ENCODE measurements around the gene FAM217B. TPM values are rescaled to one million over a fixed set of nuclear protein-coding genes. Genes with fewer than 3 reads are reported as not detected.

Gene FAM217B, protein sequence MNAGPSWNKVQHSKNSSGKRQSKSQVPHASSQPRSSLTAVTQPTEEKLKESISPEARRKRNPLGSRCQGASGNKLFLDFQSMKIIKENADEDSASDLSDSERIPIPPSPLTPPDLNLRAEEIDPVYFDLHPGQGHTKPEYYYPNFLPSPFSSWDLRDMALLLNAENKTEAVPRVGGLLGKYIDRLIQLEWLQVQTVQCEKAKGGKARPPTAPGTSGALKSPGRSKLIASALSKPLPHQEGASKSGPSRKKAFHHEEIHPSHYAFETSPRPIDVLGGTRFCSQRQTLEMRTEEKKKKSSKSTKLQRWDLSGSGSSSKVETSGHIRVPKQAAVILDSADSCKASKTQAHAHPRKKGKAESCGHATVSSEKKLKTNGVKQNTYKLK
- 10 to 100 TPM; 20.8 to 27.4 (median 25.4) TPM for polyA plus RNA-seq (ENCODE audit: insufficient read length in 4 of 4)

DNA sequence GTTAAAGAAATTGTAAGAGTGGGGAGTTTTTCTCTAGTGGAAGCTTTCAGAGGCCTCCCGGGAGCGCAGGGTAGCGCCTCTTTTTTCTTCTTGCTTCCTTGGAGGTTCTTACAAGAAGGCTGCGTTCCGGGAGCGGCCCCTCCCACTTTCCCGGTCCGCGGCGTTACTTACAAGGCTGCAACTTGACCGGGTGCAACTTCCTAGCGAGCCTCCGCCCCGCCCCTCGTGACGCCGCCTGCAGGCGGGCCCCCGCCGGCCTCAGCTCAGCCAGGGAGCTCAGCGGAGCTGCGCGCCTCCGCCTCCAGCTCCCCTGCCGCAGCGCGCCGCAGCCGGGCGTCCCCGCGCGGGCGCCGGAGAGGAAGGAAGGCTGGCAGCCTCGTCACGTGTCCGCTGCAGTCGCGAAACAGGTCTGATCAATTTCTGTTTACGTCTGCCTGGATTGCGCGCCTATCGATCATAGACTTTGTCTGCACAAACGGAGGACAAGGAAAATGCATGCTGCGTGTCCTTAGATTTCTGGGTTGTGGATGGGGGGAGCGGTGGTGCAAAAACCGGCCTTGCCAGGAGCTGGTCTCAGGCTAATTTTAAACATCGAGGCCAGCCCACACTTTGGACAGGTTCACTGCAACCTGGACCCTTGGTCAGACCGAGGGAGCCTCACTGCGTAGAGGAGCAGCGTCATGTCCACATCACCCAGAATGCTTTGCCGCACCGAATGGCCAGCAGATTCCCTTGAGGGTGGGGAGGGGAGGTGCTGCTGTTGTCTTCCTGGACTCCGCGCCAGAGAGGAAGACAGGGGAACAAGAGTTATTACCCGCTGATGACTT is at the start of gene FAM217B, which contains the start of gene PPP1R3D:
FAM217B (plus strand) TSS at position 261 of the 827 bp plus-strand sequence. CDS start 3,555 bp downstream, outside the sequence.
PPP1R3D (minus strand) TSS at position 177 of the 827 bp plus-strand sequence. CDS start 374 bp downstream, outside the sequence.
- DNase-seq (ENCODE audit: low read depth in 4 of 4, low spot score in 3 of 4), result peak; percentile 92 to 95 (median 92)

DNA sequence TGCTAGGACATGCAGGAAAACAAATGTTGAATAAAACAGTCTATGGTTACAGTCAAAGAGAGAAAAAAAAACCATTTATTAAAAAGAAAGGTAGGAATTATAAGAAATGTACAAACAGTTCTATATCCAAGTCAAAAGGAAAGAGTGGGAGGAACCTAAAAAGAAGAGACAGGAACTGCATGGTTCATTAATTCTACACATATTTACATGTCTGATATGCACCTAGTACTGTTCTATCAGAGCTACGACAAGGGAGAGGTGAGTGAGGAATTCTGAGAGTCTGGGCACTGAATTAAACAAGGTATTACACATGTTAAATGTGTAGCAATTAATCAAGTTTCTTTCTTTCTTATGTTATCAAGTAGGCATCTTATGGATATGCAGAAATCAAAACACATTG is 48.6 kb upstream of the FAM217B start:
- DNase-seq (ENCODE audit: low read depth in 4 of 4, low spot score in 3 of 4), result no peak

DNA sequence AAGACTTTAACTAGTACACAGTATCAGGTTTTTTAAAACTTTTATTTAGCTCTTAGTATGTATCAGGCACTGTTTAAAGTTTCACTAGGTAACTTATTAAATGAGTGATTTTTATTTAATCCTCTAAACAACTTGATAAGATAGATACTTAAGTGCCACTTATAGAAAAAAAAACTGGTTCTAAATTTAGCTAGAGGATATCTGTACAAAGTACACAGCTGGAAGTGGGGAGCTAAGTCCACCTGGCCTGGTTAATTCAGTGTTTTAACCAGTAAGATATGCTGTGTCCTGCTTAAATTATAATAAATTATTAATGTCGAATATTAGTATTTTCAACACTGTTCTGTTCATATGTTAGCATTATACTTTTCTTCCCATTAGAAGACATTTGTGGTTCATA is 44.3 kb upstream of the FAM217B start:
- DNase-seq (ENCODE audit: low read depth in 4 of 4, low spot score in 3 of 4), result no peak

DNA sequence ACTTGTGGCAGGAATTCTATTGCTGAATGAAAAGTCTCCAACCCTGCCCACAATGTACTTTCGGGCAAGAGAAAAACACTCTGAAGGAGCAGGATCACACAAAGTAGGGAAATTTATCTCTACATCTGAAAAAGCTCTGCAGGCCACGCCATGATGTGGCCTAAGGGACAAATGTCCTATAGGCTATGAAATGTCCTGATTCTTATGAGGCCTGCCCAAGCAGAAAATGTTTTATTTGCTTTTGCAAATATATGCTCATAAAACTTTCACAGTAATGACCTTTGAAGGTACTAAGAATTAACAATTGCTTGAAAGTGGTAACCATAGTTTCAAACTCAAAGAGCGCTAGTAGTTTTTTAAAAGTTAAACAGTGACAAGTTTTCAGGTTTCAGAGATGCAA is 37.7 kb upstream of the FAM217B start:
- DNase-seq (ENCODE audit: low read depth in 4 of 4, low spot score in 3 of 4), result no peak

DNA sequence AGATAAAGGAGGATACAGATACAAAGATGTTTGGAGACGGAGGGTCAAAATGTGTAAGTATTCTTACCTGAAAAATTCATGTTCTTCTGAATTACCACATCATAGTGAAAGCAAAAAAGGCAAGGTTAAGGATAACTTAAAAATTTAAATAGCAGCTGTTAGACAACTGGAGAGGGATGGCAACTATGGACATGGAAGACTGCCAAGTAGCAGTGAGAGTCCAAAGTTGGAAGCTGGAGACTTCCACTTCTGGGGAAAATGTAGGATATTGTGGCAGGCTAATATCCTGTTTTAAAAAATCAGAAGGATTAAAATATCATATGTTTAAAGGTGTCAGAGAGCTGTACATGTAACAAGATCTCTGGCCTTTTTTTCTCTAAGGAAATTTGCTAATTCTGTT is 36.6 kb upstream of the FAM217B start:
- DNase-seq (ENCODE audit: low read depth in 4 of 4, low spot score in 3 of 4), result no peak

DNA sequence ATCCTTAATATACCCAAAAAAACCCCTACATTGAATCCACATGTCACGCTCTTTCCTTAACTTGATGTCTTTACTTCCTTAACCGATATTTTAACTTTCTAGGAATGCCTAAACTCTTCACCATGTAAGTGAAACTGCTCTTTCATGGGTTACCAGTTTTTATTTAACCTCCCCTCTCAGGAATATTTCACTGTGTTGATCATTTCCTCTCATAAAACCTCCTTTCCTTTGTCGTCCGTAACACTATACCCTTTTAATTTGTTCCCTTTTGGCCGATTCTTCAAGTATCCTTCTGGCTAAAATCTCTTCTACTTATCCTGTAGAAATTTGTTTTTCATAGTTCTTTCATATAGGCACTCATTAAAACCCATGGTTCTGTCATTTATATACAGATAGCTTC is 31.3 kb upstream of the FAM217B start:
- no peak for DNase-seq (ENCODE audit: low read depth in 4 of 4, low spot score in 3 of 4)

DNA sequence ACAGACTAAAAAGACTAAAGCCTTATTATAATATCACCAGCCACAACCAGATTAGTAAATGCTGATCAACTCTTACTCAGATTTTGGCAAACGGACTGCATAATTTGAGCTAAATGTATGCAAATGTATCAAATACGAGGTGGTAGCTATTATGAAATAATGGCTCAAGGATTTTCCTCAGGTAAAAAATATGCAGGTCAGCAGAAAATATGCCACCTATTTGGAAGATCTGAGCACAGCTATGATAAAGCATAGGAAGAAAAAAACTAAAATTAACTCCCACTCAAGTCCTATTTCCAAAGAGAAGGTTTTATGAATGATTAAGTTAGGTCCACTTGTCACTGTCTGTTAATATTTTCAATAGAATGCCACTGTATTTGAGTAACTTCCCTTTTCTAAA is 29.1 kb upstream of the FAM217B start:
- DNase-seq (ENCODE audit: low read depth in 4 of 4, low spot score in 3 of 4), result no peak

DNA sequence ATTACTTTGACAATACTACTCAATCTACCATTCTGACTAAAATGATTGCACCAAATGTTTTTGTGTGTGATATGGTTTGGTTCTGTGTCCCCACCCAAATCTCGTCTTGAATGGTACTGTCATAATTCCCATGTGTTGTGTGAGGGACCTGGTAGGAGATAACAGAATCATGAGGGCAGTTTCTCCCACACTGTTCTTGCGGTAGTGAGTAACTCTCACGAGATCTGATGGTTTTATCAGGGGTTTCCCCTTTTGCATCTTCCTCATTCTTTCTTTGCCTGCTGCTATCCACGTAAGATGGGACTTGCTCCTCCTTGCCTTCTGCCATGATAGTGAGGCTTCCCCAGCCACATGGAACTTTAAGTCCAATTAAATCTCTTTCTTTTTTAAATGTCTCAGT is 27.6 kb upstream of the FAM217B start:
- DNase-seq (ENCODE audit: low read depth in 4 of 4, low spot score in 3 of 4), result no peak

DNA sequence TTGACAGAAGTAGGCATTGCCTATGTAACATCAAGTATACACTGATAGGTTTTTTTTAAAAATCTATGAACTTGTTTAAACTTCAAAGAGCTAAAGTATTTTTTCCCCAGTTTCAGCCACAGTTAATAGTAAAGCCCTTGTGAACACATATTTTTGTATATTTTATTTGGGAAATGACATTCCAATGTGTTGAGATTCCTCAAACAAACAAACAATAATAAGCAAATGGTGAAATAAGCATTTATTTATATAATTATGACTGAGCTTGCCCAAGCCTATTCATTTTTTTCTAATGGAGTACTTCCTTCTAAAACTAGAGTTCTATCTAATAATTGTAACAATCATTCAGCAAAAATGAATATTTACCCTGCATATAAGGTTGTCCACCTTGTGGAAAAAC is 19.2 kb upstream of the FAM217B start:
- no peak for DNase-seq (ENCODE audit: low read depth in 4 of 4, low spot score in 3 of 4)

DNA sequence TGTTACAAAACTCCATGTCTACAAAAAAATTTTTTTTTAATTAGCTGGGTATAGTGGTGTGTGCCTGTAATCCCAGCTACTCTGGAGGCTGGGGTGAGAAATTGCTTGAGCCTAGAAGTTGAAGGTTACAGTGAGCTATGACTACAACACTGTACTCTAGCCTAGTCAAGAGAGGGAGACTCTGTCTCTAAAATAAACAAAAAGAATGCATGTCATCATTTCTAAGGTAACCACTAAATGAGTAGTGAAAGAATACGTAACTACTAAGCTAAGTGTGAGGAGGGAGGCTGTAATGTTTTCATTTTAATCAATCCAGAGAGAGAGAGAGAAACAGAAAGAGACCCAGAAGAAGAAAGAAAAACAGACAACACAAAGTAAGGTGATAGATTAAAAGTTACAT is 16.7 kb upstream of the FAM217B start:
- DNase-seq (ENCODE audit: low read depth in 4 of 4, low spot score in 3 of 4), result no peak

DNA sequence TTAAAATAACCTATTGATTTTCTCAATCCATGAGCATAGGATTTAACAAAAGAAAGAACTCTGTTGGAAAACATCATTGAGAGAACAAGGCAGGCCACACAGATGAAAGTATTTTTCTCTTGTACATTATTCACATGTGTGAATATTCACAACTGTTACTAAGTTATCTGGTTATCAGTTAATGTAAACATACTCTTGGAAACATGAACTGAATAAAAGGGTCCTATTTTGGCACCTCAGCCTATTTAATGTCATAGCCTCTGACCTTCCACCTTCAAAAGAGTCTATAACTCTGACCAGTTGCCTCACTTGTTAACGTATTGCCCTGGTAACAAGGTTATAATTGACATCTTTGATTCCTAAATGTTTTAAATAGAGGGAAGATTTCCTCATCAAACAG is 14.8 kb upstream of the FAM217B start:
- no peak for DNase-seq (ENCODE audit: low read depth in 4 of 4, low spot score in 3 of 4)

DNA sequence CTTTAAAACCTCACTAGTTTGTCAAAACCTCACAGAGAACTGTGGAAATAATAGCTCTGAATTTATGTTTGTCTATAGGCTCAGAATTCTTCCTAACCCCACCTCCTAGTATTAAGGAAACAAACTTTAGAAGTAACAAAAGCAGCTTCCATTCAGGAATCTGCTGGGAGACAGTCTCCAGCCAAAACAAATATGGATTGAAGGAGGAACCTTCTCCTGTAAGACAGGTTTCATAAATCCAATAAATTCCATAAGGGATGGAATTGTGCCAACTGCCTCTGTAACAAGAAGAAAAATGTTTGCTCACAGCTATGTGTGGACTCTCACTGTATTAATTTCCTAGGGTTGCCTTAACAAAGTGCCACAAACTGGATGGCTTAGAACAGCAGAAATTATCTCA is 14.3 kb upstream of the FAM217B start:
- no peak for DNase-seq (ENCODE audit: low read depth in 4 of 4, low spot score in 3 of 4)

DNA sequence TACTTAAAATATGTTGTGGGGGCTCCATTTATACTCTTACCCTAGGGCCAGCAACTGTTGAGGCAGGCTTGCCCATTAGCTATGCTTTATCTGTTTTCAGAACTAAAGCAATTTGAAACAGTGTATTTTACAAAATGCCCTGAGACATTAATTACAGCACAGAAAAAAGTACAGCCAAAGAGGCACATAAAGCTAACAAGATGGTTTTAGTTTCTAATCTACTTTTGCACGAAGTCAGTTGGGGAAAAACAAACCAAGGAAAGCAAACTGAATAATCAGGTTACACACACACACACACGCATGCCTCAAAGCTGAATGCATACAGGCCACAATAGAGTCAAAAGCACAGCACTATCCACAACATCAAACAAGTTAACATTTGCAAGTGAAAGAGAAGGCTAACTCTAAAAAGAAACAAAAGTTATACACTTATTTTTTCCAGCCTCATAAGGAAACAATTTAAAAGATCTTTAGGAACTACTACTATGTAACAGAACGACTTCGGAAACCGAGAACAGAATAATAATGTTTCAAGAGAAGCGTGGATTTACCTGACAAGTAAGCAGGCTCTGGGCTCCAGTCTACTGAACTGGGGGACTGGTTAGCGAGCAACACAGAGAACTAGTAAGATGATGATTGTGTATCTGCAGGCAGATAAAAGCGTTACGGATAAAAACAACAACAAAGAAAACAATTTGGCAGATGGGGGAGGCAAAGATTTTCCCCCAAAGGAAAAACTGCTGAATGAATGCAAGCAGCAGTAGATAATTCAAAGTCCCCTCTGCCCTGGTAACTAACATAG is 8.5 kb upstream of the FAM217B start:
- no peak for DNase-seq (ENCODE audit: low read depth in 4 of 4, low spot score in 3 of 4)

DNA sequence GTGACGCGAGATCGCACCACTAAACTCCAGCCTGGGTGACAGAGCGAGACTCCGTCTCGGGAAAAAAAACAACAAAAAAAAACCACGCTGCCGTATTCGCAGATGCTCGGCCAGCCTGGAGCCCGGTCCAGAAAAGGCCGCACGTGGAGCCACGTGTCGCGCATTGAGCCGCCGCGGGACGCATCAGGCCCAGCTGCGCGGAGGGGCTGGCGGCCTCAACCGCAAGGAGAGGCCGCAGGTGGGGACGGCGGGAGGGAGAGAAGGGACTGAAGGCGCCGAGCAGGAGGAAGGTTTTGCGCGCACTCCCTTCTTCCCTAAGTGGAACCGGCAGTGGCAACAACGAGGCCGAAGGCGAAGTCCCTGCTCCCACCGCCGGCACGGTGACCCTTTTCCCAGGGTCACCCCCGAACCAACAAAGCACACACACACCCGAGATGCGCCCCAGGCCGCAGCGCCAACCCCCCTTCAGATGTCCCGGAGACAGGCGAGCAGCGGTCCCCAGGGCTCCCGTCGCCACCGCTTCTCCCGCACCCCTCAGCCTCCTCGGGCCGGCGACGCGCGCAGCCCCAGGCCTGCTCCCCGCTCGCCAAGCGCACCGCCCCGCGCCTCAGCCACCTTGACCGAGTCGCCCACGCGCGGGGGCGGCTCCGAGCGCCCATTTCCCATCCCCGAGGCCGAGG is 7.4 kb upstream of the FAM217B start:
- no peak for DNase-seq (ENCODE audit: low read depth in 4 of 4, low spot score in 3 of 4)

DNA sequence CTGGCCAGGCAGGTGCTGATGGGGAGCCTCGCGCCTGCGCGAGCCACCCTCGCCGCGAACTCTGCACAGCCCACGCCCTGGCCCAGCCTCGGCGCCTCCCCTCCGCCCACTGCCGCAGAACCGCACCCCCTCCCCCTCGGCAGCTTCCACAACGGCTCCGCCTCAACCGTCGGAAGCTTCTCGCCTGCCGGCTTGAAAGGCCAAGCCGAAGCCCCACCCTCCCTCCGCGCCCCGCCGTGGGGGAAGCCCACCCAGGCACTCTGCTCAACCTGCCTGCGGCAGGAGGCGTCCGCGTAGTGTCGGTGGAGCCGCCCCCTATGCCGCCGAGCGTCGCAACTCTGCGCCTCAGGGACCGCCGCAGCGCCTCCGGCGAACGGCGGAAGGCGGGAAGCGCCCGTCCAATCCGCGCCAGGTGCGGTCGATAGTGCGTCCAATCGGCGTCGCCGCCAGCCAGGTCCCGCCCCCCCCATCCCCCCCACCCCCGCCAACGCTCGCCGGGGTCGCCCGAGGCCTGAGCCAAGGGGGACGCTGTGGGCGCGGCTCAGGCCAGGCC is 6.8 kb upstream of the FAM217B start, which contains the start of gene SYCP2:
SYCP2 (minus strand) TSS at position 342 of the 553 bp plus-strand sequence. CDS start 11,224 bp downstream, outside the sequence.
- DNase-seq (ENCODE audit: low read depth in 4 of 4, low spot score in 3 of 4), result peak in 2 of 4 donors; percentile 12 to 37

DNA sequence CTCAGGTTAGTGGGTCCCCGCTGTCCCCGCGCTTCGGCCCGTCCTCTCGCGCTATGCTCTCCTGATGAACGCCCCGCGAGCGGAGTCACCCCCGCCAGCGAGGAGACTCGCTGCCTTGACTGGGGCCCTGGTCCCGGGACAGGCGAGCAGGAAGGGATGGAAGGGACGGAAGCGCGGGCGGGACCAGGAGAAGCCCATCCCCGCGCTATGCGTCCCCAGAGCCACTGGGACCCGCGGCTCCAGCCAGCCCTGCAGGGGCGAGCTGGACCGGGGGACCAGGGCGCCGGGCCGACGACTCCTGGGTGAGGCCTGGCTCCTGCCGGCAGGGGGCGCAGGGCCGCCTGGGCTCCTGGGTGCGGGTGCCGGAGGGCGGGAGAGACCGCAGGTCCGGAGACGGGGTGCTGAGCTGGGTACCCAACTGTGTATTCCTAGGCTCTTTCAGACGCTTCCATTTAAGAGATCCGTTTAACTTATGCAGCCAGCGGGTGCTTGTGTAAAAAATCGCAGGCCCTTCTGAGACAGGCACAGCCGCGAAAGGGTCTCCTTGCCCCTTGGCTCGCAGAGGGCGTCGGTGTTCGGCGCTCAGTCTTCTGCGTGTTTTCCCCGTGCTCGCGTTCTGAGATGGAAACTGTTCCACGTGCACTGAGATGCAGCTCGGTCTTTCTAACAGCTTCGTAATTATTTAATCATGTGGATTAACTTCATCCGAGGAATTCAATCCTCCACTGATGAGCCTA is 6.2 kb upstream of the FAM217B start:
- DNase-seq (ENCODE audit: low read depth in 4 of 4, low spot score in 3 of 4), result peak; percentile 58 to 67 (median 61)

DNA sequence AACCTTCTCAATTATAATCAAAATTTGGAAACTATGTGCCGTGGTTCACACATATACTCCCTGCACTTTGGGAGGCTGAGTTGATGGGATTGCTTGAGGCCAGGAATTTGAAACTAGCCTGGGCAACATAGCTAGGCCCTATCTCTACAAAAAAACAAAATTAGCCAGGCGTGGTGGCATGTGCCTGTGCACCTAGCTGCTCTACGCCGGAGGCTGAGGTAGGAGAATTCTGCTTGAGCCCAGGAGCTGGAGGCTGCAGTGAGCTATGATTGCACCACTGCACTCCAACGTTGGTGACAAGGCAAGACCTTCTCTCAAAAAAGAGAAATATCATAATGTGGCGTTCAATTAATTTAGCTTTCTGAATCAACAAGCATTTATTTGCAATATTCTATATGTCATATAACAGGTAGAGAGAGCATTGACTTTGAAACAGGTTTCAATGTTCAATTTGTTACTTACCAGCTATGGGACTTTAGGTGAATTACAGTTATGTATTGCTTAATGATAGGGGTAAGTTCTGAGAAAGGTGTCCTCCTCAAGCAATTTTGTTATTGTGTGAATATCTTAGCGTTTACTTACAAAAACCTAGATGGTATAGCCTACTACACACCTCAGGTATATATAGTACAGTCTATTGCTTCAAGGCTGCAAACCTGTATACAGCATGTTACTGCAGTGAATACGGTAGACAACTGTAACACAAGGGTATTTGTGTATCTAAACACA is 4.6 kb upstream of the FAM217B start:
- no peak for DNase-seq (ENCODE audit: low read depth in 4 of 4, low spot score in 3 of 4)

DNA sequence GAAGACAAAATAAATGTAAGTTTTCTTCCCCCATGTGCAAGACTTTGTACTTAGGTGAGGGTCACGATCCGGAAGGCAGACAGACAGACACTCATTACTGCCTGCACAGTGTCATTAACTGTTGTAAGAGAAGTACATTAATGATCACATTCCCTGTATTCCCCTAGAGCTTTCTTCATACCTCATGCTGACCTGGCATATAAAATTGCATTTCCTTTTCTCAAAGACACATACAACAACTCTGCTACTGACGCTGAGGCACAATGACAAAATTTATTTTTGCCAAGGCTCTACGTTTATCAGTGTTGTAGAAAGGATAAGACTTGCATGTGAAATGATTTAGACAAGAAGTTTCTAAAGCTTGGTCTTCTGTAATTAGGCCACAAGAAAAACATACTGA is 3.8 kb upstream of the FAM217B start:
- no peak for DNase-seq (ENCODE audit: low read depth in 4 of 4, low spot score in 3 of 4)
